HG03196 (cell line): Measurements from ENCODE around the gene NR3C2.
"Not testable (repeated sequence)": the region's sequence is repeated elsewhere in the genome, so short reads cannot be mapped to it uniquely, and the experiment has no call there.

Experiments
- ATAC-seq: cut with Tn5 transposase; IDR thresholded peaks from one replicate; pipeline ENCODE4 v1.9.1; 2021; ENCODE audit not compliant: unreplicated experiment

Gene NR3C2

DNA sequence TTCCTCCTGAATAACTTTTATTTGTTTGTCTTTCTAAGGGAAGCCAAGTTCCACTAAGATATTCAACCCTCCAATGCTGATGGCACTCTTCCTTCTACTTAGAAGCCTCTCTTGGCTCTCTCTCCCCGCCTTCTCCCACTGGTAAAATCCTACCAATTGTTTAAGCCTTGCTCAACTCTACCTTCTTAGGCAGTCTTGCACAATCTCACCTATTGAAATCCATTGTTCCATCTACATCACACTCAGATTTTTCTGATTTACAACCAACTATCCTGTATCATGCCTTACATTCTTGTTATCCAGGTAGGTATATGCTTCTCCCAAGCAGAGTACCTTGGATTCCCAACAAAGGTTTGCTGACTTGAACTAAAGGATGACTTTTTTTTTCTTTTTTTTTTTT lies 69.1 kb downstream of the NR3C2 start:
- no peak for ATAC-seq

DNA sequence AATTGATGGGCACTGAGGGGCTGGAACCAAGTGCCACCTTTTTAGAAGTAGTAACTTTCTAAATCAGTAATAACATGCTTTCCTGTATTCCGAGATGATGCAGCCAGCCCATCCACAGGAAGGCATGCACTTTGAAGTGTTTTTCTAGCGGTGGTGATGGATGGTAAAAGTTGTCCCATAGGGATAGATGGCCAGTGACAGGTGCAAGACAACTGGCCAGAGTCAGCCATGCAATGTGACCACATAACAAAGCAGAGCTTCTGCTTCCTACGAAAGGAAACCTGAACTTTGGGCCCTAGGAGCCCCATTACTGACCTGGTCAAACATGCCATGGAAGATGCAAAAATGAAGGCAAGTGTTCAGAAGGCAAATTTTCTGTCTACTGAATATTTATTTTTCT lies 72.3 kb downstream of the NR3C2 start:
- no peak for ATAC-seq

- ATAC-seq: no peak
Observed at GRCh38 chr4:148367756-148368155, 74.5 kb downstream of the NR3C2 start.

- ATAC-seq: no peak
Observed at GRCh38 chr4:148366251-148366650, 76.0 kb downstream of the NR3C2 start.

DNA sequence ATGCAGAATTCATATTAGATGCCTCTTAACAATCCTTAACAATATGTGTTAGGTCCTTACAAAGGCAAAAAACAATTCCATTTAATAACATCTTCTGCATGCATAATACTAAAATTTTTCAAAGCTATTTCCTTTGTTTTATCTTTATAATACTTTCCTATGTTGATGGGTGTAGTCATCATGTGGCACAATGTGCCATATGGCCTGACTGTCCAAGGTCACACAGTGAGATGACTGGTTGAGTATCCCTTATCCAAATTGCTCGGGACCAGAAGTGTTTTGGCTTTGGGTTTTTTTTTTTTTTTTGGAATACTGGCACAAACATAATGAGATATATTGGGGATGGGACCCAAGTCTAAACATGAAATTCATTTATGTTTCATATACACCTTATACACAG lies 77.7 kb downstream of the NR3C2 start:
- ATAC-seq: no peak

DNA sequence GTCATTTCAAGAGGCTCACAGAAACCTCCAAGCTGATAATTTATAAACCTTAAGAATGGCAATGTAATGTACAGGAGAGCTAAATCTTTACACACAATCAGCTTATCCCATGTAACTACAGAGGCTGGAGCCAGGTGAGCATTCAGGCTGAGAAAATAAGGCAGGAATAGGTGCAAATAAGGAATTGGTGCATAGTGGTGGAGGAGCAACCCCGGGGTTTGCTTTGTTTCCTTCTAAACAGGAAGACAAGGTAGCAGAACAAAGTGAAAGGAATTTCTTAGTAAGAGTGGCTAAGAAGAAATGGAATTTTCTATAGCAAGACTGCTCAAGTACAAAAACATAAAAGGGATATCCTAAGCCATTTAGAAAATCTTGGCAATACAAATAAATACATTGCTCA lies 82.4 kb downstream of the NR3C2 start:
- ATAC-seq: no peak

DNA sequence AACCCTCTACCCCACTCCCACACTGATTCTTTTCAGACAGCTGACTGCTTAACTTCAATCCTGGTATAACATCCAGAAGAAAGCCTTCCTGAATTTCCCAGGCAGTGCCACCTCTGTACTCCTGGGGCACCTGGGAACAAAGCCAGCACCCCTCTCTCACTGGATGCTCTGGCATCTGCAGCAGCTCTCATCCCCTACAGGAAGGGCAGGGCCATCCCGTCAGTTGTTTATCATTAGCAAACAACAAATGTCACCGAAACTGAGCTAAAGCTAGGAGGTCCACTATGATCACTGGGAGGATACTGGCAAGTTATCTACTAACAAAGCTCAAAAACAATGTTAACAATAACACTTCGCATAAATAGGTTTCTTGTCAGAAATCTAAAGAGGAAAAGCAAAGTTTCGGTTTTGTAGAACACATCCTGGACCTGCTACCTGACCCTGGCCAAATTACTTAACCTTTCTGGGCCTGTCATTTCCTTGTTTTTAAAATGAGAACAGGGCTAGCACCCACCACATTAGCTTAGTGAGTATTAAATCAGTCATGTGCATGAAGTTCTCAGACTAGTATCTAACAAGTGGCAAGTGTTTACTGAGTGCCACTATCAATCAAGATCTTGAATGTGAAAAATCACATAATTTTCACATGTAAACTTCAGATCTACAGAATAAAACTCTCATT lies 86.6 kb downstream of the NR3C2 start:
- ATAC-seq: no peak

DNA sequence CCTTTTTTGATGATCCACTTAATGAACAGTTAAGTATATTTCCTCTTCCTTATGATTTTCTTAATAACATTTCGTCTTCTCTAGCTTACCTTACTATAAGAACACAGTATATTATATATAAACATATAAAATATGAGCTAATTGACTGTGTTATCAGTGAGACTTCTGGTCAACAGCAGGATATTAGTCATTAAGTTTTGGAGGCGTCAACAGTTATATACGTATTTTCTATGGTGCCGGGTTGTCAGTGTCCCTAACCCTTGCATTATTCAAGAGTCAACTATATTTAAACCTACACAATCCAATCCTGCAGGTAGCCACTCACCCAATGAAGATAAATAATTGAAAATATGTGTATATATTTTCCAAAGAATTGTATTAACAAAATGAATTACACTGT lies 88.0 kb downstream of the NR3C2 start:
- ATAC-seq: no peak

GRCh38 chr4:148353571-148353970 lies 88.6 kb downstream of the NR3C2 start:
- no peak for ATAC-seq

- ATAC-seq: no peak
Observed at GRCh38 chr4:148349153-148349552, 93.1 kb downstream of the NR3C2 start.

- ATAC-seq: no peak
Observed at GRCh38 chr4:148346657-148347056, 95.6 kb downstream of the NR3C2 start.

- no peak for ATAC-seq
Observed at GRCh38 chr4:148345509-148345908, 96.7 kb downstream of the NR3C2 start.

- ATAC-seq: no peak
Observed at GRCh38 chr4:148344941-148345340, 97.3 kb downstream of the NR3C2 start.

- no peak for ATAC-seq
Observed at GRCh38 chr4:148344352-148344751, 97.9 kb downstream of the NR3C2 start.

DNA sequence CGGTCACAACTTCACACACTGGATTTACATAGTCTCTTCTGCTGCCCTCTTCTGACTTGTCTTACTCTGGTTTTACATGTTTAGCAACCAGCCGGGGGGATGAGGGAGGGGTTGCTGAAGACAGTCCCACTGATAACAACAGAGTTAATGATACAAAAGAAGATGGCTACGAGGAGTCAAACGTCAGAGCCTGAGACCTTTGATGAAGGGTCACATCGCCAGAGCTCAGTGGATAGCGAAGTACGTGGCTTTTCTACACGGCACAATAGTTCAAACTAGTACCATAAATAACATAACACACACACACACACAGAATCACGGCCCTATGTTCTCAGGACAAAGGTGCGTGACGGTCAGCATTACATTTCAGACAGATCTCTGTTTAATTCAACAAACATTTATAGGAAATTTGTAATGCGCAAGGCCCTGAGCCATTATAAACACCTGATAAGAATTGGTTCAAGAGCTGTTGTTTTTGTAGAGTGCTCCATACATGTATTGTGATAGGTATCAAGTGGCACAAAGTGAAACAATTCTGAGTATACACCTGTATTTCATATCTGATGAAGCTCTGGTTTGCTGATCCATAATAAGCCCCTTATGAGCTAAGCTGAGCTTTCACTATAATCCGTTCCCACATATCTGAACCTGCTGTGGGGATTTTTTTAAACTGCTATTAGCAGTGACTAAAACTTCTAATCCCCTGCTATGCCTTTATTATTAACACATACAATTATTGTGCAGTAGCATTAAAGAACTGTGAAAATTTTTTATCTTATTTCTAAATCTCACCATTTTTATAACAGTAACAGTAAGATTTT lies 100.0 kb downstream of the NR3C2 start:
- no peak for ATAC-seq

GRCh38 chr4:148335133-148335532 lies 107.1 kb downstream of the NR3C2 start:
- ATAC-seq: no peak

DNA sequence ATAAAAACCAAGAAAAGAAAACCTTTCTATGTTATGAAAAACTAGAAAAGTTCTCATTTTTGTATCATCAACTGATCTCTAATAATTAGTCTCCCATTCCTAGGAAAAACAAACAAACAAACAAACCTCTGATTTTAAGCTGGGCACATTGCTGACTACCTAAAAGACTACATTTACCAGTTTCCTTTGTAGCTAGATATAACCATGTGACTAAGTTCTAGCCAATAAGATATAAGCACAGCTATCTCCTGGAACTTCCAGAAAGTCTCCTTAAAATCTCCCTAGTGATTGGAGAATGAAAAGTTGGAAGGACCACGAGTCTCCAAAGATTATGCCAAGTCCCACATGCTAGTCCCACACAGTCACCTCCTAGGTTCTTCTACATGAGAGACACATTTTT lies 108.9 kb downstream of the NR3C2 start:
- no peak for ATAC-seq

DNA sequence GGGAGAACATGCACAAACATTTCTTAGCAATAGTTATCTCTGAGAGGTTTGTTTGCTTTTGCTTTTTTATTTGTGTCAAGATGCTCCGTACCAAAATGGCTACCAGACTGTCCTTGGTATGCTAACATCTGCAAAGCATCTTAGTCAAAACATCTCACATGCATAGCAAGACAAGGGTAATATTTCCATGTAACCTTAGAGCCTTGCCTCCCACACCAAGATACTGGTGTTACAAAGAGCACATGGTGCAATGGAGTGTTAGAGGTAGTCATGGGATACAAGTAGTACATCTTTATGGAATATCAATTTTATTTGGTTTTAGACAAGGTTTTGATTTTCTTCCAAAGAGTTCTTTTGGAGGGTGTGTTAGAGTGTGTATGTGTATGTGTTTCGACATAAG lies 109.7 kb downstream of the NR3C2 start:
- ATAC-seq: no peak

DNA sequence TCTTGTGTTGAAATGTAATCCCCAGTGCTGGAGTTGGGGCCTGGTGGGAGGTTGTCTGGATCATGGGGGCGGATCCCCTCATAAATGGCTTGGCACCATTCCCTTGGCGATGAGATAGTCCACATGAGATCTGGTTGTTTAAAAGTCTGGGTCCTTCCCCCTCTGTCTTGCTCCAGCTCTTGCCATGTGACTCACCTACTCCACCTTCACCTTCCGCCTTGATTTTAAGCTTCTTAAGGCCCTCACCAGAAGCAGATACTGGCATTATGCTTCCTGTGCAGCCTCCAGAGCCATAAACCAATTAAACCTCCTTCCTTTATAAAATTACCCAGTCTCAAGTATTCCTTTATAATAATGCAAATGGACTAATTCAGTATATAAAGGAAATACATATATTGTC lies 111.5 kb downstream of the NR3C2 start:
- no peak for ATAC-seq

DNA sequence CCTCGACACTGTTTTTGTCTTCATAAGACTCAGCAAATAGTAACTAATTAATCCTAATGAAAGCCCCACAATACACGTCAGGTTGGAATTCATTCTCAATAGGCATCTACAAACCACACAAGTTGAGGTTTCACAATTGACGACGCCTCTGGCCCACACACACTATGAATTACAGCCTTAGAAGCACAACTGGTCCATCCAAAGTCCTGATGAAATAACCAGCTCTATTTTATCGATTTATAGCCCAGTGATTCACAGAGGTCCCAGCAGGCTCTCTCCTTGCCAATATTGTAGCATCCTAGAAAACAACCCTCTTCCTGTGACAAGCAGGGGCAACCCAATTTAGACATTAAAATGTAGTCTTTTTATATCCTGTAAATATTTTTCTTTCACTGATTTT lies 112.1 kb downstream of the NR3C2 start:
- no peak for ATAC-seq

DNA sequence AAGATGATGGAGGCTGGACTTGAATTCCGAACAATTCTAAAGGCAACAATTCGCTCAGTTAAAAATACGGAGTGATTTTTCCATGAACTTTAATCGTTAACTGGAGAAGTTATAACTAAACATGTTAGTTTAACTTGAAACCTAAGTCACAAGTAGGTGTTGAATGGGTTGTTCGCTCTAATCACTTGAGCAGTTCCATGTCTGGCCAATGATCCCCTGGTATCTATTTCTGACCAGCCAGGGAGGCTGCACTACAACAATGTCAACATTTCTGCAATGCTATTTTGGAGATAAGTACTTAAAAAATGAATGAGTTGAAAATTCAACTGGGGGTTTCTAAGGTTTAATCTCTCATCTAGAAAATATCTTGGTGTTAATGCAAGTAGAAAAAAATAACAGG lies 112.5 kb downstream of the NR3C2 start:
- ATAC-seq: no peak

GRCh38 chr4:148327683-148328082 lies 114.5 kb downstream of the NR3C2 start:
- no peak for ATAC-seq

DNA sequence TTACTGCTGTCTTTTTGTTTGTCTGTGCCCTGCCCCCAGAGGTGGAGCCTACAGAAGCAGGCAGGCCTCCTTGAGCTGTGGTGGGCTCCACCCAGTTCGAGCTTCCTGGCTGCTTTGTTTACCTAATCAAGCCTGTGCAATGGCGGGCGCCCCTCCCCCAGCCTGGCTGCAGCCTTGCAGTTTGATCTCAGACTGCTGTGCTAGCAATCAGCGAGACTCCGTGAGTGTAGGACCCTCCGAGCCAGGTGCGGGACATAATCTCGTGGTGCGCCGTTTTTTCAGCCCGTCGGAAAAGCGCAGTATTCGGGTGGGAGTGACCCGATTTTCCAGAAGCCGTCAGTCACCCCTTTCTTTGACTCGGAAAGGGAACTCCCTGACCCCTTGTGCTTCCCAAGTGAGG lies 118.9 kb downstream of the NR3C2 start:
- ATAC-seq: not testable (repeated sequence)
